GM21528 (cell line): Measurements from ENCODE around the gene PGRMC2.
A peak's percentile ranks its signal among the peaks of the same experiment; 100 is the strongest.

ENCODE experiments used
- ATAC-seq: cut with Tn5 transposase; IDR thresholded peaks from one replicate; pipeline ENCODE4 v1.9.1; 2021; ENCODE audit warnings: mild to moderate bottlenecking, moderate library complexity; ENCODE audit not compliant: unreplicated experiment, low FRiP score

PGRMC2 gene

DNA sequence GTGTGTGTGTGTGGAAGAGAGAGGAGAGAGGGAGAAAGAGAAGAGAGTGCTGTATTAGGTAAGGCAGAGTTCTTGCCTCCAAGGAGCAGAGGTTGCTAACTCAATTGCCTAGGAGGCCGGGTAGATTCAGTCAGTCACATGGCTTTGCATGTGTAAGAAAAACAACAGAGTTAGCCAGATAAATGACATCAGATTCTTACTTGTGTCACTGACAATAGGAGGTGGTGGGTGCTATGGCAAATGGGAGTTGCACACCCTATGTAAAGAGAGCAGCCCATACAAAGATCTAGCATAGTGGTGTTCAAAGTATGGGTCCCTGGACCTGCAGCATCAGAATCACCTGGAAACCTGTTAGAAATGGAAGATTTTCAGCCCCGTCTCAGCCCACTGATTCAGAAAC lies 14.4 kb upstream of the PGRMC2 start:
- no peak for ATAC-seq

GRCh38 chr4:128299848-128300247 lies 12.2 kb upstream of the PGRMC2 start:
- ATAC-seq: no peak

GRCh38 chr4:128298852-128299251 lies 11.2 kb upstream of the PGRMC2 start:
- no peak for ATAC-seq

DNA sequence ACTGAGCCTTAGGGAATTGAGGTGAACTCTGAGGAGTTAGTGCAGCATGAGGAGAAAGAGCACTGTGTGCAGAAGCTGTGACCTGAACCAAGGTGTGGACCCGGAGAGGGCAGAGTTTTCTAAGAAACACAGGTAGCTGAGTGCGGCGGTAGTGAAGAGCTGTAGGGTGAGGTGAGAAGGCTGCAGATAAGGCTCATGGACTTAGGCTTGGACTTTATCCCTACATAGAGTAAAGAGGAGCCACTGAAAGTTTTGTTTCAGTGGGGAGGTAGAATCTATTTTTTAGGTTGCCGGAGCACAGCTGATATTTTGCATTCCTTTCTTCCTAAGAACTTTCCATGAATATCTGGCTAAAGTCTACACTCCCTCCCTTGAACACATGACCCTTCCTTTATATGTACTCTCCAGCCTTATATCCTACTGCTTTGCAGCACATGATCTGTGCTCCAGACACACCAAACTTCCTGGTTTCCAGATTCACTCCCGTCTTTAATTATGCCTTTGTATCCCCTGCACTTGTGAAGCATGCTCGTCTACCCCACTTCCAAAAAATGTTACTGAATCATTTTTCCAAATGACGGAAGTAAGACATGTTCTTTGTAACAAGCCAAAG lies 10.6 kb upstream of the PGRMC2 start:
- no peak for ATAC-seq

DNA sequence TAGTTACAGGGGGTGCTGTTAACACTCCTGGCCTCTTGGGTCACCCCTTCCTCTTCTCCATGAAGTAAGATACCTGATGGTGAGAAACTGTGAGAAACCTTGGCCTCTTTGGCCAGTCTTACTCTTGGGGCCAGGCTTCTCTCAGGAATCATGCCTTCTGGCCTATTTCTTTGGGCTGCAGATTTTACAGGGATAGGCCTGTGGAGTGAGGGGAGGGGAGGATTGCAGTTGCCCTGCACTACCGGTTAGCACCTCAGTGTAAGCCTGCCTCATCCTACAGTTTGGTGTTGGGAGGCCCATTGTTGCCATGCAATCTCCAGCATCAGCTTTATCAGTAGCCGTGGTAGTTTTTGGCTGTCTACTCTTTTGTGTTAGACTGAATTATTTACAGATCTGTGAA lies 7.6 kb upstream of the PGRMC2 start:
- ATAC-seq: no peak

- no peak for ATAC-seq
Measured at GRCh38 chr4:128294464-128294863, 6.9 kb upstream of the PGRMC2 start.

GRCh38 chr4:128292349-128292748 lies 4.7 kb upstream of the PGRMC2 start:
- ATAC-seq: no peak

- no peak for ATAC-seq
Measured at GRCh38 chr4:128291096-128291495, 3.5 kb upstream of the PGRMC2 start.

DNA sequence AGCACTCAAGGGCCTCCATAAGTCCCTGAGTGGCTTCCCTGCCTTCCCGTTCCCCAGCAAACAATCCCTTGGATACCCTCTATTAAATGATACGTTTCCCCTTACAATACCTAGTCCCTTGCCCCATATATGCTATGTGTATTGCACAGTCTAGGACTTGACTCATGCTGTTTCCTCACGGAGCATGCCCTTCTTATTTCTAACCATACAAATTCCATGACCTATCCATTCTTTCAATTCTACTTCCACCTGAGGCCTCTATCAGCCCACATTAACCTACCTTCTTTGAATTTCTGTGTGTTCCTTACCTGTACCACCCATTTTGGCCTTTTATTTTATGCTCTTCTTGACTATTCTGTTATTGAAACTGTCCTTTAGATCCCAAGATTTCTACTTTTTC lies 2.9 kb upstream of the PGRMC2 start:
- no peak for ATAC-seq

DNA sequence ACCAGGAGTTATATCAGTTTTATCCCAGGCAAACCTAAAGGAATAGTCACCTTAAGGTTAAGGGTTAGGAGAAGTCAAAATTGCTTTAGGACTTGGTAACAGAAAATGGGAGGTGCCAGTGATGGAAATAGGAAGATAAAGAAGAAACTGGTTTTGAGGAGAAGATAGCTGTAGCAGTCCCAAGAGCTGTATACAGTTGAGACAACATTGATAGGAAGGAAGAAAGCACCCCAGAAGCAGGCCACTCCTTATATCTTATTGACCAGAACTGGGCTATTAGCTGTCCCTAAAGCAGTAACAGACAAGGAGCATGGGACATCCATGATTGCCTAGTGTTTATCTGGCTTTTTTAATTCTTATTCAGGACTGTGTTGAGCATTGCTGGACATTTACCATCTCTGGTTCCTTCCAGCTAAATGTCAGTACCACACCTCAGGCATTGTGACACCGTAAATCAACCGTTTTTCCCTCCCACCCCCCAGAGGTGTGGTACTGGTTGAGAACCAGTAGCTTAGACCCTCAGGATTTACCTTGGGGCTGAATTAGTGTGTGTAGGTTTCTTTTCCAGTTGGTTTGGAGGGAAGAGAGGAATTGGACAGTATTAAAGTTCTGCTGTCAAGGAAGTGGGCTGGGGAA lies 2.0 kb upstream of the PGRMC2 start:
- ATAC-seq: no peak

DNA sequence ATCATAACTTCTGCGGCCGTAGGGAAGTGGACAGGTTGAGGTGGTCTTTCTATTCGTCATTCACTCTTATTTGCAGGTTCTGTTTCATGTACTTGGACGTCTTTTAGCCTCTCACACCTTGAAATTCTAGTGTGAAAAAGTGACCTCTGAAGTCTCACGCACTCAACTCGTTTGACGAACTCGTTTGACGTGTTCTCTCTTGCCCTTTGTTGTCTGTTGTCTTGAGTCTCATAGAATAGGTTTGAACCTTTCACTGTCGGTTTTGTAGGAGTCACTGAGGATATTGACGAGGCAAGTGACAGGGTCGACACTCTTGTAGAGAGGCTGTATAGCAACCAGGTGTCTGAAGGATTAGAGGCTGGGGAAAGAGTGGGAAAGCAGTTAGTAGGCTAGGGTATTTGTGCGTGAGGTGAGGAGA lies 1.1 kb upstream of the PGRMC2 start:
- no peak for ATAC-seq

DNA sequence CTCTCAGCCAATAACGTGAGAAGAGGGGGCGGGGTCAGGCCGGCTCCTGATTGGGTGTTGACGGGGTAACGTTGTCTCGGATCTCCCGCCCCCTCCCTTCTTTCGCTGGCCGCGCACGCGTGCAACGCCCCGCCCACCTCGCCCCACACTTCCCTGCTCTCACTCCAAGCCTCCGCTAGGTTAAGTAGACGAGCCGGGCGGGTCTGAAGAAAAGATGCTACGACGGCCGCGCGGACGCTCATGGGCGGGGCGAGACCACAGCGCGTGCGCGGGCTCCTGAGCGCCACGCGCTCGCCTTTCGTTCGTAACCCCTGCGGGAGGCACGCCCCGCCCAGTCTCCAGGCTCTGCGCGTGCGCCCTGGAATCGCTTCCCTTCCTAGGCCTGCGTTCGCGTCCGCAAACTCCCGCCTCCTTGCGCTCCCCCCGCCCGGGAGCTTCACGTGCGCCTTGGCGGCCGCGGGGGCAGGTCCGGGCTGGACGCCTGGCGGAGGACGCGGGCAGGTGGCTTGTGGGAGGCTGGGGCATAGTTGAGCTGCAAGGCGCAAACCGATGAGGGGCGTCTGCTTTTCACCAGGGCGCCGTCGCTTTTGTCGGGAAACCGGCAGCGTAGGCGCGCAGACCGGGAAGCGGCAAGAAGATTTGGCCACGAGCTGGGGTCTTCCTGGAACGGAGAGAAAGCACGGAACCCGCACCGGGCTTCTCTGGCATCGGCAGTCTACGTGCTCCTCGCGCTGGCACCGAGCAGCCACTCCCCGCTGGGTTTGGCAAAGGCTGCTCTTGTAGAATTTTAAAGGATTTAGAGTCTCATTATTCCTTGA lies 467 bp upstream of the PGRMC2 start:
- ATAC-seq: peak; percentile 85

GRCh38 chr4:128286474-128287058 lies 1.0 kb downstream of the PGRMC2 start:
- ATAC-seq: peak; percentile 17

DNA sequence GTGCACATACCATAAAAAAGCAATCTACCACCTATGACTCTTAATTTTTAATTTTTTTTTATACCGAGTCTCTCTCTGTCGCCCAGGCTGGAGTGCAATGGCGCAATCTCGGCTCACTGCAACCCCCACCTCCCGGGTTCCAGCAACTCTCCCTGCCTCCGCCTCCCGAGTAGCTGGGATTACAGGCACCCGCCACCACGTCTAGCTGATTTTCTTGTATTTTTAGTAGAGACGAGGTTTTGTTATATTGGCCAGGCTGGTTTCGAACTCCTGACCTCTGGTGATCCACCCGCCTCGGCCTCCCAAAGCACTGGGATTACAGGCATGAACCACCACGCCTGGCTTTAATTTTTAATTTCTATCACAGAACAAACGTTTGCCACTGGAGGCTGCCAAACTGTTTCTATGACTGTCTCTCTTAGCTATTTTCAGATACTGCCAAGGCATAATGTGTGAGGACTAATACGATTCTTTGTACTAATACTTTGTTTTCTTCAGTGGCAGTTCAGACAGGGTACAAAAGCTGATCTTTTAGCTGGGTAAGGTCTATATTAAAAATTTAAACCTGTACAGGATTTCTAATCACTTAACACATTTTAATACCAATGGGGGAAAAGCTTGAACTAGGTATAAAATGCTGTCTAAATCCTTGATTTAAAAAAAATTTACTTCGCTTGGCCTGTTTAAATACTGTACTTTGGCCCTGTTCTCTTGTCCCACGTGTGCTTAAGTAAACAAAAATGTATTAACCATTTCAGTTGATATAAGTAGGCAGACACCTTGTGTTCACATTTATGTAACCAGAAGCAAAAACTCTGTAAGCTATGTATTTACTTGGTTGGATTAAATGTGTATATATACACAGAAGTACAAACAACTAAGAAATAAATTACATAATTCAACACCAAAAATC lies 2.3 kb downstream of the PGRMC2 start:
- ATAC-seq: no peak

GRCh38 chr4:128284317-128284716 lies 3.3 kb downstream of the PGRMC2 start:
- no peak for ATAC-seq

GRCh38 chr4:128283071-128283470 lies 4.5 kb downstream of the PGRMC2 start:
- ATAC-seq: no peak

DNA sequence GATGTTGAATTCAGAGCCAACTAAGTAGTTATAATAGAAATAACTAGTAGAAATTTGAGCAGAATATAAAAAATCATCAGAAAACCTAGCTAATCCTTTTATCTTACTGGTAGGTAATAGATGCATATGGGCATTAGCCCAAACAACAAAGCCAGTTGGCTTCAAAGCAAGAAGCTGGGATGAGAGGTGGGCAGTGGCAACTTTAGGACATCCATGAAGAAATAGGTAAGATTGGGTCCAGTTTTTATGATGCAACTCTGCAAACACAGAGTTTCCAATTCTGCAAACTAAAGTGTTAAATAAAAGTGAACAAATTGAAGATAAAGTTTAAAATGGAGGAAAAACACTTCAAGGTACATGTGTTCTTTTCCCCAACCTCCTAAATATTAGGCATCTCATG lies 5.1 kb downstream of the PGRMC2 start:
- ATAC-seq: no peak

- no peak for ATAC-seq
Measured at GRCh38 chr4:128281354-128281753, 6.3 kb downstream of the PGRMC2 start.

DNA sequence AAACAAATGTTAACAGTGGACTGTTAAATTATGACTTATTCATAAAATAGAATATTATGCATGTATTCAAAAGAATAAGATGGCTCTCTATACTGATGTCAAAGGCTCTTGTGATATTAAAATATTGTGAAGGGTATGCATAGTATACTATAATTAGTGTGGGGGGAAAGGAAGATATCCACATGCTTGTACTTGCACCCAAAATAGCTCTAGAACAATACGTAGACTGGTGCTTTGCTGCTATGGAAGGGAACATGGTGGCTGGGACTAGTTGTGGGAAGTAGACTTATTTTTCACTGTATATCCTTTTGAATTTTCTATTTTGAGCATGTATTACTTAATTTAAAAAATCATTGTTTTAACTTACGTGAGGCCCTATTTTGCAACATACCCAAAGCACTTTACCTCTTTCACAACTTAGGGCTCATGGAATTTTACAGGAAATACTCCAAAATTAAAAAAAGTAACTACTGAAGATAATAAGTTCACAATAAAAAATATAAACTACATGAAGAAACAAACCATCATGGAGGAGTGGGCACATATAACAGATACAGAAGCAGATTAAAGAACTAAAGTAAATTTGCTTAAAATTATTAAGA lies 7.9 kb downstream of the PGRMC2 start:
- no peak for ATAC-seq

- no peak for ATAC-seq
Measured at GRCh38 chr4:128277856-128278255, 9.8 kb downstream of the PGRMC2 start.
